Spleen (tissue), 11 donors: Measurements from ENCODE around the gene C1orf159. TPM values are rescaled to one million over a fixed set of nuclear protein-coding genes. Genes with fewer than 3 reads are reported as not detected.

ENCODE experiments used
- DNase-seq: peaks from one replicate; pipeline ENCODE4 v3.0.0-alpha.2; 2020
- H3K27ac ChIP-seq, 8 donors: fragments of 200-600 bp; sonication (generic) in 7 of 8; 1 replicate in 4 of 8; 2 replicates in 4 of 8; pipeline versions ENCODE4 v1.5.0 to v1.8.0; 2016 to 2021; ENCODE audit warnings: inconsistent platforms in 4 of 8, mild to moderate bottlenecking in 4 of 8, moderate library complexity in 1 of 8
- H3K27me3 ChIP-seq, 7 donors: fragments of 200-600 bp; sonication (generic) in 6 of 7; replicated peaks in 1 of 7; 1 replicate in 4 of 7; 2 replicates in 3 of 7; pipeline versions ENCODE4 v1.5.0 to v1.8.0; 2016 to 2021; ENCODE audit warnings: inconsistent platforms in 3 of 7, mild to moderate bottlenecking in 1 of 7
- H3K36me3 ChIP-seq, 6 donors: fragments of 200-600 bp; sonication (generic) in 5 of 6; 1 replicate in 4 of 6; 2 replicates in 2 of 6; pipeline versions ENCODE4 v1.5.0 to v1.8.0; 2016 to 2021; ENCODE audit warnings: inconsistent platforms in 2 of 6
- H3K4me1 ChIP-seq, 6 donors: fragments of 200-600 bp; sonication (generic) in 5 of 6; 1 replicate in 3 of 6; 2 replicates in 3 of 6; pipeline versions ENCODE4 v1.5.0 to v1.8.0; 2016 to 2021; ENCODE audit warnings: inconsistent platforms in 3 of 6
- H3K4me3 ChIP-seq, 8 donors: fragments of 200-600 bp; sonication (generic) in 7 of 8; 1 replicate in 4 of 8; 2 replicates in 4 of 8; pipeline versions ENCODE4 v1.5.0 to v1.8.0; 2016 to 2021; ENCODE audit warnings: inconsistent platforms in 4 of 8, mild to moderate bottlenecking in 4 of 8, moderate library complexity in 2 of 8
- H3K9me3 ChIP-seq, 8 donors: fragments of 200-600 bp; sonication (generic) in 7 of 8; 1 replicate in 4 of 8; 2 replicates in 4 of 8; pipeline versions ENCODE4 v1.5.0 to v1.8.0; 2016 to 2021; ENCODE audit warnings: inconsistent platforms in 4 of 8
- CTCF ChIP-seq, 11 experiments: fragments of 200-600 bp in 7 of 11; fragments of 450-650 bp in 4 of 11; sonication (generic) in 4 of 11; IDR thresholded peaks in 8 of 11; conservative IDR thresholded peaks in 3 of 11; 1 replicate in 7 of 11; 2 replicates in 4 of 11; pipeline versions ENCODE4 v1.4.0 to v1.8.0; 2016 to 2021; ENCODE audit warnings: antibody characterized with exemption in 11 of 11, inconsistent platforms in 4 of 11, mild to moderate bottlenecking in 1 of 11
- POLR2A ChIP-seq, 3 donors: fragments of 450-650 bp; IDR thresholded peaks; one replicate each; pipeline ENCODE4 v1.5.1; 2017; ENCODE audit warnings: antibody characterized with exemption in 3 of 3, mild to moderate bottlenecking in 1 of 3
- POLR2AphosphoS5 ChIP-seq, 3 donors: sonication (generic); formaldehyde crosslinking; IDR thresholded peaks; one replicate each; pipeline ENCODE4 v1.5.1; 2017; ENCODE audit warnings: antibody characterized with exemption in 3 of 3
- WGBS, 5 donors: extraction: QIAGEN DNeasy Blood & Tissue Kit in 3 of 5; methylation state at CpG; one replicate each; pipeline versions ENCODE4 v1.1.5 to v1.1.7; 2013 to 2018; 5-methylcytosine and 5-hydroxymethylcytosine counted together
- intact Hi-C: fragments of 100-400 bp; cut with DNase I; formaldehyde crosslinking; loops from one replicate; pipeline ENCODE4 v1.15.0; 2023; ENCODE audit warnings: low total_unique reads
- polyA plus RNA-seq, 3 donors: library from polyadenylated mRNA; stranded (reverse); fragments of 200-250 nt; gene quantifications; one replicate each; pipeline ENCODE4 v1.2.1, GENCODE V29; 2013
- total RNA-seq, 7 donors: library from RNA; depleted of rRNA in 3 of 7; stranded (reverse); fragments of >200 nt in 3 of 7; fragmentation: NEBNext Ultra II Directional in 4 of 7; extraction: Animal tissue kit (Norgen Biotek cat#: 25700) in 4 of 7; gene quantifications; one replicate each; pipeline versions ENCODE4 v1.1.0 to v1.2.1, GENCODE V29; 2016 to 2021
- donor health status: healthy with polysubstance abuse.
- donor health status: DM: no; HTN: no; CAD: no; lungs with moderate emphysema.
- donor health status: DM: no; HTN: no; CAD: no.
- donor health status: Bipolar disorder and iron deficiency.
- donor health status: healthy.
- donor health status: DM: no; HTN: no; CAD: no.
- donor health status: DM: yes; HTN: yes; CAD: no.

Gene C1orf159
- total and polyA plus RNA-seq, 10 donors, result 8.5 to 25.7 (median 18.8) TPM

GRCh38 chr1:1122981-1123480, 7.1 kb upstream of the C1orf159 start:
- H3K9me3 ChIP-seq, result no peaks in the 10 kb centered on the region
- no peak overlapping the region for H3K4me3 ChIP-seq
- no peaks in the 10 kb centered on the region for H3K36me3 ChIP-seq
- intact Hi-C loops, result loop anchor here (2.0 kb wide), 1 partner anchor 170 kb away; no protein-coding TSS in a partner anchor
- no peak overlapping the region for H3K27ac ChIP-seq
- peaks cover 4 to 21% (median 14%) of the 10 kb centered on the region in 6 donors for H3K4me1 ChIP-seq
- peaks cover 0 to 45% (median 8%) of the 10 kb centered on the region in 7 donors for H3K27me3 ChIP-seq
- peak; percentile 68 for DNase-seq
- TF ChIP-seq POLR2AphosphoS5 (IDR thresholded peaks at IDR 0.05) (no peak), CTCF (IDR thresholded peaks at IDR 0.05 in 8 of 11, conservative IDR thresholded peaks at IDR 0.05 in 3 of 11) (no peak), POLR2A (IDR thresholded peaks at IDR 0.05) (no peak)
- 65 to 82% (median 73%) methylated on average over 16 to 18 of the region's 18 CpGs for WGBS, 5 donors

GRCh38 chr1:1122078-1122811, 6.4 kb upstream of the C1orf159 start:
- Histone ChIP-seq H3K27ac (peak overlapping the region in 2 of 8 donors; percentile 38 to 47), H3K4me1 (peaks cover 4 to 27% (median 15%) of the 10 kb centered on the region in 6 donors), H3K36me3 (no peaks in the 10 kb centered on the region), H3K9me3 (no peaks in the 10 kb centered on the region), H3K4me3 (peak overlapping the region in 5 of 8 donors; percentile 10 to 54 (median 25)), H3K27me3 (peaks cover 0 to 53% (median 11%) of the 10 kb centered on the region in 7 donors)
- 10 to 16% (median 11%) methylated on average over 28 to 39 of the region's 39 CpGs for WGBS, 5 donors
- no peak for TF ChIP-seq POLR2A (IDR thresholded peaks at IDR 0.05)
- peak; percentile 56 to 79 (median 71) for TF ChIP-seq POLR2AphosphoS5 (IDR thresholded peaks at IDR 0.05)
- TF ChIP-seq CTCF (IDR thresholded peaks at IDR 0.05 in 8 of 11, conservative IDR thresholded peaks at IDR 0.05 in 3 of 11), result peak; percentile 86 to 97 (median 94)
- peak; percentile 96 for DNase-seq
- intact Hi-C loops, result loop anchor here (2.0 kb wide), 1 partner anchor 171 kb away; no protein-coding TSS in a partner anchor

- Histone ChIP-seq H3K9me3 (no peaks in the 10 kb centered on the region), H3K4me3 (peak overlapping the region in 3 of 8 donors; percentile 14 to 54 (median 31)), H3K4me1 (peaks cover 4 to 33% (median 19%) of the 10 kb centered on the region in 6 donors), H3K27ac (no peak overlapping the region), H3K27me3 (peaks cover 0 to 55% (median 12%) of the 10 kb centered on the region in 7 donors), H3K36me3 (no peaks in the 10 kb centered on the region)
- intact Hi-C loops, result loop anchor here (2.0 kb wide), 1 partner anchor 171 kb away; no protein-coding TSS in a partner anchor
- DNase-seq, result peak; percentile 72
- WGBS, 5 donors, result 33 to 58% (median 50%) methylated on average over 2 to 15 of the region's 15 CpGs
- TF ChIP-seq POLR2A (IDR thresholded peaks at IDR 0.05), result no peak
- no peak for TF ChIP-seq CTCF (IDR thresholded peaks at IDR 0.05 in 8 of 11, conservative IDR thresholded peaks at IDR 0.05 in 3 of 11)
- TF ChIP-seq POLR2AphosphoS5 (IDR thresholded peaks at IDR 0.05), result no peak
Observed at GRCh38 chr1:1121611-1122077, 5.8 kb upstream of the C1orf159 start.
